ENCODE data around the gene FOXD4.
"Not testable (repeated sequence)": the region's sequence is repeated elsewhere in the genome, so short reads cannot be mapped to it uniquely, and the experiment has no call there.

FOXD4 gene

GRCh38 chr9:117995-118467 lies at the start of gene FOXD4:
FOXD4 (minus strand) TSS chr9:118417; CDS start chr9:118119, 298 bp downstream.
- DNase-seq, result not testable (repeated sequence)

- not testable (repeated sequence) for DNase-seq
These were observed 41.7 kb upstream of the FOXD4 start for GRCh38 chr9:159871-160270.

GRCh38 chr9:151173-151572 lies 33.0 kb upstream of the FOXD4 start:
- DNase-seq, result not testable (repeated sequence)

- not testable (repeated sequence) for DNase-seq
These were observed 21.7 kb upstream of the FOXD4 start for GRCh38 chr9:139880-140279.

GRCh38 chr9:117144-117994 lies 848 bp downstream of the FOXD4 start:
- DNase-seq, result not testable (repeated sequence)

- not testable (repeated sequence) for DNase-seq
These were observed 1.8 kb downstream of the FOXD4 start for GRCh38 chr9:116239-117077.

GRCh38 chr9:115118-115451 lies 3.1 kb downstream of the FOXD4 start:
- DNase-seq, result not testable (repeated sequence)

- DNase-seq, result not testable (repeated sequence)
These were observed 3.7 kb downstream of the FOXD4 start for GRCh38 chr9:114267-115117.

GRCh38 chr9:113468-114266 lies 4.5 kb downstream of the FOXD4 start:
- DNase-seq, result not testable (repeated sequence)

- DNase-seq, result not testable (repeated sequence)
These were observed 5.4 kb downstream of the FOXD4 start for GRCh38 chr9:112589-113467.

GRCh38 chr9:110672-111071 lies 7.5 kb downstream of the FOXD4 start:
- not testable (repeated sequence) for DNase-seq

- DNase-seq, result not testable (repeated sequence)
These were observed 8.7 kb downstream of the FOXD4 start for GRCh38 chr9:109540-109939.

- not testable (repeated sequence) for DNase-seq
These were observed 9.3 kb downstream of the FOXD4 start for GRCh38 chr9:108742-109495.

- not testable (repeated sequence) for DNase-seq
These were observed 12.2 kb downstream of the FOXD4 start for GRCh38 chr9:105991-106390.

- DNase-seq, result not testable (repeated sequence)
These were observed 17.8 kb downstream of the FOXD4 start for GRCh38 chr9:100430-100829.

- not testable (repeated sequence) for DNase-seq
These were observed 18.4 kb downstream of the FOXD4 start for GRCh38 chr9:99867-100266.

GRCh38 chr9:98775-99174 lies 19.4 kb downstream of the FOXD4 start:
- DNase-seq, result not testable (repeated sequence)

- not testable (repeated sequence) for DNase-seq
These were observed 23.2 kb downstream of the FOXD4 start for GRCh38 chr9:94992-95391.

- DNase-seq, result not testable (repeated sequence)
These were observed 23.9 kb downstream of the FOXD4 start for GRCh38 chr9:94323-94722.

GRCh38 chr9:93909-94308 lies 24.3 kb downstream of the FOXD4 start:
- not testable (repeated sequence) for DNase-seq
